HFF-Myc (cell line): Measurements from ENCODE around the gene CAPZA2.

Experiments
- DNase-seq: peaks from one replicate; pipeline ENCODE4 v3.0.0-alpha.2; 2011; ENCODE audit warnings: low read depth; ENCODE audit errors: extremely low read depth
- H3K4me3 ChIP-seq: replicated peaks from 2 replicates; pipeline ENCODE4 v1.5.1; 2011; ENCODE audit warnings: low read depth, mild to moderate bottlenecking, control low read depth, low read length
- CTCF ChIP-seq: IDR thresholded peaks from 2 replicates; pipeline ENCODE4 v1.5.1; 2012; ENCODE audit warnings: mild to moderate bottlenecking, low read depth, low read length, control low read depth; ENCODE audit errors: missing control alignments

CAPZA2 gene

DNA sequence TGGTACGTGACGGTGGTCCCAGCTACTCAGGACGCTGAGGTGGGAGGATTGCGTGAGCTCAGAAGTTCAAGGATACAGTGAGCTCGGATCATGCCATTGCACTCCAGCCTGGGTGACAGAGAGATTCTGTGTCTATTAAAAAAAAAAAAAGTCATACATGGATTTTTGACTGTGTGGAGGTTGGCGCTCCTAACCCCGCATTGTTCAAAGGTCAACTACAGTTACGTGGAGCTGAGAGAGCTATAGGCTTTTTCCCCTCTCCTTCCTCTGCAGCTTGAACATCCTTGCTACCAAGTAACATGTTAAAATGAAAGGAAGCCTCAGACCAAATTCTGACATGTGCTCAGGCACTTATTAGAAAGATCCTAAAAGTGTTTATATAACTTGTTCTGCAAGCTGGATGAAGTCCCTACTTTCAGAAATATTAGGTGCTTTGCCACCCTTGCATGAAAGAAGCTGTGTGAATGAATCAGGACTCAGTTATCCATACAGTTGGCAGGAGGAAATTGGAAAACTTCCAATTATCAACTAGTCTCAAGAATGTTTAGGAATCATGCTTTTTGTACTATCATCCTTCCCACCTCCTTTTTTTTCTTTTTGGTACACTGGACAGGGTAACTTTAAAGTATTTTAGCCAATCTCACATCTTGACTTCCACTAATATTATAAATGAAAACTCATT is 78.4 kb downstream of the CAPZA2 start:
- no peak overlapping the region for H3K4me3 ChIP-seq
- TF ChIP-seq CTCF: no peak
- no peak for DNase-seq

- DNase-seq: no peak
- no peak overlapping the region for H3K4me3 ChIP-seq
- no peak for TF ChIP-seq CTCF
Observed at GRCh38 chr7:116942504-116942903, 80.1 kb downstream of the CAPZA2 start.

GRCh38 chr7:116948934-116949333 is 86.5 kb downstream of the CAPZA2 start:
- TF ChIP-seq CTCF: no peak
- DNase-seq: no peak
- H3K4me3 ChIP-seq: no peak overlapping the region

GRCh38 chr7:116949941-116950801 is 87.8 kb downstream of the CAPZA2 start:
- TF ChIP-seq CTCF: no peak
- DNase-seq: no peak
- H3K4me3 ChIP-seq: no peak overlapping the region

DNA sequence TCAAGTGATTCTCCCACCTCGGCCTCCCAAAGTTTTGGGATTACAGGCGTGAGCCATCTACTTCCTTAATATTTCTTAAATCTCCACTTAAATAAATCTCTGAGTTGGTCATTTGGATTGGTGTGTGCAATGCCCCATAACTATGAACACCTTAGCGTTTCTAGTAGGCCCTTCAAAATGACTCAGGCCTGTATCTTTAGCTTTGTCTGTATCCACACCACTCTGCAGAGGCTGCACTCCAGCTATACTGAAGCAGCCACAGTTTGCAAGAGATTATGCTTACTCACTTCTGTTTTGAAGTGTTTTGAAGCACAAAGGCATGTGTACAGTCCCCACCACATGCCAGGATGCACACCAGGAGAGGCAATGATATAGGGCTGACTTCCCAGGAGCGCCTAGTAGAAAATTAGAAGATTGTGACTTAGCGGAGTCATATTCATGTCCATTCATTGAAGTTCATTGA is 88.5 kb downstream of the CAPZA2 start:
- TF ChIP-seq CTCF: no peak
- no peak overlapping the region for H3K4me3 ChIP-seq
- DNase-seq: no peak

DNA sequence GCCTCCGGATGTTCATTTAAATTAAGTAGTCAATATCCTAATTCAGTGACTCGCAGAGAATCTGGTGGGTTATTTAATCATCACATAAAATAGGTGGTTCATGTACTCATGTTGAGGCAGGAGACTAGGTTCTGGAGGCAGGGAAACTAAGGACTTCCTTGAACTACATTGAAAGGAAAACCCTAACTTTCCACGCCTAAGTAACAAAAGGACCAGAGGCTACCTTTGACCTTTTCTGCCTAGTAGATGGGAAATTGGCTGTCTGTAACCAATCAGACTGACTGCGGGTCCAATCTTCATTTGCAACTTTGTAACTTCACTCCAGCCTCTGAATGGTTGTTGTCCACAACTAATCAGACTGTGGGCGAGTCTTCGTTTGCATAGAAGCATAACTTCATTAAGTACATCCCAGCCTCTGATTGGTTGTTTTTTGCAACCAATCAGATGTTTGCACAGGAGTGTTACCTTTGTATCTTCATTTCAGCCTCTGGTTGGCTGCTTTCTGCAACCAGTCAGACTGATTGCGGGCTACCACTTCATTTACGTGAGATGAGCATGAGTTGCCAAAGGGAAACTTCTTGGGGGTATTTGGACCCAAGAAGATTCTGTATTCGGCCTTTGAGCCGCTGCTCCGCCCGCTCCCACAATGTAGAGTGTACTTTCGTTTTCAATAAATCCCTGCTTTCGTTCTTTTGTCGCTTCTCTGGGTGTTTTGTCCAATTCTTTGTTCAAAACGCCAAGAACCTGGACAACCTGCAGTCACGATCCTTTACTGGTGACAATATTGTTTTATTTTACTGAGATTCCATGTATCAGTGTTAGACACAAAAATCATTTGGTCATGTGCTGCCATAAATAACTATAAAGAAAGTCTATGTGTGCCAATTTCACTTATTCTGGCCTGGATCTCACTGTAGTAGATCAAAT is 89.2 kb downstream of the CAPZA2 start:
- DNase-seq: no peak
- no peak for TF ChIP-seq CTCF
- H3K4me3 ChIP-seq: no peak overlapping the region
